C4-2B (cell line): ENCODE data around the gene WAC.

ENCODE experiments used
- ZFX ChIP-seq: fragments of 450-650 bp; IDR thresholded peaks from 2 replicates; pipeline ENCODE4 v1.6.1; 2017
- TF ChIP-seq, protein P1 (sequence below): fragments of 450-650 bp; conservative IDR thresholded peaks from 2 replicates; pipeline ENCODE4 v1.5.1; 2017; ENCODE audit warnings: mild to moderate bottlenecking

DNA sequence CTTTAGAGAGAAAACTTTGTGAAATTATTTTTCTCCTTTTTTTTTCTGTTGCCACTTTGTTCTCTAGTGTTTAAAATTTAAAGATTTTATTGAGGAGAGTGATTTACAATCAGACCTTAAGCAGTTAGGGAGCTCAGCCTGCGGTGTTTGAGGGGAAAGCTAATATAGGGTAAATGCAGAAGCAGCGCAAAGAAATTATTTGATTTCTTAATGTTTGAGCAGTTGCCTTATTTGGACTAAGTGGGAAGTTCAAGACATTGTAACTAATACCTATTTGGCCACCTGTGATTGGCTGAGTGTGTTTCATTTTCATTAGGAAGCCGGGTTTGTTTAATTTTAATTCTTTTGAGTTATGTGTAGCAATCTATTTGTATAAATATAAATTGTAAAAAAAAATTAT is 25.3 kb downstream of the WAC start:
- TF ChIP-seq, protein P1, sequence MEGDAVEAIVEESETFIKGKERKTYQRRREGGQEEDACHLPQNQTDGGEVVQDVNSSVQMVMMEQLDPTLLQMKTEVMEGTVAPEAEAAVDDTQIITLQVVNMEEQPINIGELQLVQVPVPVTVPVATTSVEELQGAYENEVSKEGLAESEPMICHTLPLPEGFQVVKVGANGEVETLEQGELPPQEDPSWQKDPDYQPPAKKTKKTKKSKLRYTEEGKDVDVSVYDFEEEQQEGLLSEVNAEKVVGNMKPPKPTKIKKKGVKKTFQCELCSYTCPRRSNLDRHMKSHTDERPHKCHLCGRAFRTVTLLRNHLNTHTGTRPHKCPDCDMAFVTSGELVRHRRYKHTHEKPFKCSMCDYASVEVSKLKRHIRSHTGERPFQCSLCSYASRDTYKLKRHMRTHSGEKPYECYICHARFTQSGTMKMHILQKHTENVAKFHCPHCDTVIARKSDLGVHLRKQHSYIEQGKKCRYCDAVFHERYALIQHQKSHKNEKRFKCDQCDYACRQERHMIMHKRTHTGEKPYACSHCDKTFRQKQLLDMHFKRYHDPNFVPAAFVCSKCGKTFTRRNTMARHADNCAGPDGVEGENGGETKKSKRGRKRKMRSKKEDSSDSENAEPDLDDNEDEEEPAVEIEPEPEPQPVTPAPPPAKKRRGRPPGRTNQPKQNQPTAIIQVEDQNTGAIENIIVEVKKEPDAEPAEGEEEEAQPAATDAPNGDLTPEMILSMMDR = no peak
- no peak for TF ChIP-seq ZFX
